Gastrocnemius medialis (tissue), 4 donors: ENCODE data around the gene HSPA8. TPM values are rescaled to one million over a fixed set of nuclear protein-coding genes. Genes with fewer than 3 reads are reported as not detected.
"Not testable (repeated sequence)": the region's sequence is repeated elsewhere in the genome, so short reads cannot be mapped to it uniquely, and the experiment has no call there.

Source experiments
- ATAC-seq, 2 donors: fragments of 150-250 bp; one replicate each; pipeline ENCODE4 v1.9.1; 2016
- DNase-seq, 2 donors: peaks; one replicate each; pipeline ENCODE4 v3.0.0-alpha.2; 2019
- H3K27ac ChIP-seq, 4 donors: fragments of 200-600 bp; sonication (generic); 1 replicate in 1 of 4; 2 replicates in 3 of 4; pipeline ENCODE4 v1.5.1; 2016 to 2018; ENCODE audit warnings: mild to moderate bottlenecking in 2 of 4, moderate library complexity in 1 of 4
- H3K27me3 ChIP-seq, 3 donors: fragments of 200-600 bp; sonication (generic) in 2 of 3; 1 replicate in 1 of 3; 2 replicates in 2 of 3; pipeline versions ENCODE4 v1.5.1 to v1.6.0; 2016 to 2019; ENCODE audit warnings: mild to moderate bottlenecking in 1 of 3, moderate library complexity in 1 of 3
- H3K36me3 ChIP-seq, 2 donors: fragments of 200-600 bp; sonication (generic) in 1 of 2; one replicate each; pipeline ENCODE4 v1.5.1; 2017 to 2018
- H3K4me1 ChIP-seq, 2 donors: fragments of 200-600 bp; sonication (generic) in 1 of 2; one replicate each; pipeline ENCODE4 v1.5.1; 2016 to 2017; ENCODE audit warnings: mild to moderate bottlenecking in 2 of 2
- H3K4me3 ChIP-seq, 4 donors: fragments of 200-600 bp; sonication (generic) in 3 of 4; 1 replicate in 1 of 4; 2 replicates in 3 of 4; pipeline ENCODE4 v1.5.1; 2016 to 2019; ENCODE audit warnings: mild to moderate bottlenecking in 2 of 4
- H3K9me3 ChIP-seq, 3 donors: fragments of 200-600 bp; sonication (generic) in 2 of 3; 1 replicate in 1 of 3; 2 replicates in 2 of 3; pipeline ENCODE4 v1.5.1; 2016 to 2019
- POLR2A ChIP-seq, 2 donors: fragments of 450-650 bp; IDR thresholded peaks; one replicate each; pipeline ENCODE4 v1.6.1; 2017; ENCODE audit warnings: antibody characterized with exemption in 2 of 2, mild to moderate bottlenecking in 2 of 2, moderate library complexity in 2 of 2
- in situ Hi-C, 4 donors: fragments of 200-750 bp; cut with MboI; loops; one replicate each; pipeline versions ENCODE4 v1.15.0 to v1.8.0; 2017; ENCODE audit warnings: low sequenced_read_pairs in 4 of 4
- intact Hi-C: fragments of 100-400 bp; cut with DNase I; formaldehyde crosslinking; loops from one replicate; pipeline ENCODE4 v1.15.1; 2023; ENCODE audit warnings: low total_unique reads
- total RNA-seq, 4 donors: library from RNA; depleted of rRNA; stranded (reverse); fragments of >200 nt; gene quantifications; one replicate each; pipeline versions ENCODE4 v1.1.0 to v1.2.3, GENCODE V29; 2016
- TF ChIP-seq, protein P1 (sequence below), 5 experiments: fragments of 450-650 bp in 3 of 5; fragments of 200-600 bp in 2 of 5; sonication (generic) in 2 of 5; IDR thresholded peaks in 4 of 5; conservative IDR thresholded peaks in 1 of 5; 1 replicate in 4 of 5; 2 replicates in 1 of 5; pipeline ENCODE4 v1.5.1; 2016 to 2019; ENCODE audit warnings: antibody characterized with exemption in 5 of 5, mild to moderate bottlenecking in 3 of 5, moderate library complexity in 3 of 5

HSPA8 gene
- total RNA-seq, 4 donors from 2014 or later = 1,017 to 1,596 (median 1,399) TPM

DNA sequence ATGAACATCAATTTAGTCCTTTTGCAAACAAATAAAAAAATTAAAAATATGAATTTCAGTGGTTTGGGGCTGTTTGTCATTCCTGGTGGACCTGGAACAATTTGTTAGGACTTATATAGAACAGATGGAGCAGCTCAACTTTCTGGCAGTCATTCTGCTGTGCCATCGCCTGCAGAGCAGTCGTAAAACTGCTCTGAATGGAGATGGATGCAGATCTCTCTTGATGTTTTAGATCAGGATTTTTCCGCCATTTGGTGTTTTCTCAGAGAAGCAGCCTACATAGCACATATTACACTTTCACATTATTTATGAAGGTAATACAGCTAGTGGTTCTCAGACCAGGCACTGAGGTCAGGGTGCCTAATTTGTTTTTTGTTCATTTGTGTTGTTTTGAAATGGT is 31.8 kb upstream of the HSPA8 start:
- H3K36me3 ChIP-seq = no peaks in the 10 kb centered on the region
- no peak for TF ChIP-seq POLR2A (IDR thresholded peaks at IDR 0.05)
- TF ChIP-seq, protein P1, sequence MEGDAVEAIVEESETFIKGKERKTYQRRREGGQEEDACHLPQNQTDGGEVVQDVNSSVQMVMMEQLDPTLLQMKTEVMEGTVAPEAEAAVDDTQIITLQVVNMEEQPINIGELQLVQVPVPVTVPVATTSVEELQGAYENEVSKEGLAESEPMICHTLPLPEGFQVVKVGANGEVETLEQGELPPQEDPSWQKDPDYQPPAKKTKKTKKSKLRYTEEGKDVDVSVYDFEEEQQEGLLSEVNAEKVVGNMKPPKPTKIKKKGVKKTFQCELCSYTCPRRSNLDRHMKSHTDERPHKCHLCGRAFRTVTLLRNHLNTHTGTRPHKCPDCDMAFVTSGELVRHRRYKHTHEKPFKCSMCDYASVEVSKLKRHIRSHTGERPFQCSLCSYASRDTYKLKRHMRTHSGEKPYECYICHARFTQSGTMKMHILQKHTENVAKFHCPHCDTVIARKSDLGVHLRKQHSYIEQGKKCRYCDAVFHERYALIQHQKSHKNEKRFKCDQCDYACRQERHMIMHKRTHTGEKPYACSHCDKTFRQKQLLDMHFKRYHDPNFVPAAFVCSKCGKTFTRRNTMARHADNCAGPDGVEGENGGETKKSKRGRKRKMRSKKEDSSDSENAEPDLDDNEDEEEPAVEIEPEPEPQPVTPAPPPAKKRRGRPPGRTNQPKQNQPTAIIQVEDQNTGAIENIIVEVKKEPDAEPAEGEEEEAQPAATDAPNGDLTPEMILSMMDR (IDR thresholded peaks at IDR 0.05 in 4 of 5, conservative IDR thresholded peaks at IDR 0.05 in 1 of 5) = no peak
- H3K4me3 ChIP-seq = no peak overlapping the region
- ATAC-seq = no peak
- intact Hi-C loops (no loop called here), in situ Hi-C loops (no loop called here)
- no peak overlapping the region for H3K27ac ChIP-seq
- no peak for DNase-seq
- no peaks in the 10 kb centered on the region for H3K4me1 ChIP-seq
- H3K9me3 ChIP-seq = no peaks in the 10 kb centered on the region
- H3K27me3 ChIP-seq = no peaks in the 10 kb centered on the region

DNA sequence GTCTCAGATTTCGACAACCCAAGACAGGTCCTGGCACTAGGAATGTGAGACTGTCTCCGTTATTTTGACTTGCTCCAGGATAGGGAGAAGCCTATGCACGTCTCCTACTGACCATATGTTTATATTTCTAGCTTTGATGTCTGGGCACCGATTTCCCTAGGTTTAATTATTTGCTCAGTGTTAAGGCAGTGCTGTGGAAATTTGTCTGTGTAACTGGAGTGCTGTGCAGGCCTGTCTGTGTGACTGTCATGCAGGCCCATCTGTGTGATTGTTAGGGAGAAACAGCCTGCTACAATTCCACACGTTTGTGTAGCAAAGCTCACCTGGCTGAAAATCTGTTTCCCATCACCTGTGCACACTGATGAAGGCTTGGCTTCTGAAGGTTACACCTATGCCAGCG is 29.6 kb upstream of the HSPA8 start:
- H3K4me3 ChIP-seq = no peak overlapping the region
- intact Hi-C loops (no loop called here), in situ Hi-C loops (no loop called here)
- H3K9me3 ChIP-seq = no peaks in the 10 kb centered on the region
- no peaks in the 10 kb centered on the region for H3K36me3 ChIP-seq
- DNase-seq = no peak
- ATAC-seq = no peak
- no peaks in the 10 kb centered on the region for H3K27me3 ChIP-seq
- no peaks in the 10 kb centered on the region for H3K4me1 ChIP-seq
- no peak overlapping the region for H3K27ac ChIP-seq
- no peak for TF ChIP-seq POLR2A (IDR thresholded peaks at IDR 0.05)
- TF ChIP-seq, protein P1 (IDR thresholded peaks at IDR 0.05 in 4 of 5, conservative IDR thresholded peaks at IDR 0.05 in 1 of 5) = no peak

- H3K36me3 ChIP-seq, ATAC-seq, in situ Hi-C loops, intact Hi-C loops, H3K4me1 ChIP-seq, H3K27me3 ChIP-seq, DNase-seq, H3K4me3 ChIP-seq, H3K9me3 ChIP-seq, H3K27ac ChIP-seq: not testable (repeated sequence)
These were observed 28.2 kb upstream of the HSPA8 start for GRCh38 chr11:123090168-123090567.

GRCh38 chr11:123088896-123089295 is 27.0 kb upstream of the HSPA8 start:
- H3K9me3 ChIP-seq, H3K4me1 ChIP-seq, H3K27me3 ChIP-seq, DNase-seq, in situ Hi-C loops, ATAC-seq, H3K27ac ChIP-seq, intact Hi-C loops, H3K4me3 ChIP-seq, H3K36me3 ChIP-seq: not testable (repeated sequence)

- H3K4me3 ChIP-seq, ATAC-seq, in situ Hi-C loops, H3K9me3 ChIP-seq, intact Hi-C loops, H3K27ac ChIP-seq, H3K4me1 ChIP-seq, DNase-seq, H3K36me3 ChIP-seq, H3K27me3 ChIP-seq: not testable (repeated sequence)
These were observed 25.7 kb upstream of the HSPA8 start for GRCh38 chr11:123087657-123088056.

GRCh38 chr11:123086305-123086704 is 24.4 kb upstream of the HSPA8 start:
- intact Hi-C loops (no loop called here), in situ Hi-C loops (no loop called here)
- ATAC-seq = no peak
- H3K4me1 ChIP-seq = peaks cover 7 to 9% of the 10 kb centered on the region in 2 donors
- TF ChIP-seq POLR2A (IDR thresholded peaks at IDR 0.05) = no peak
- TF ChIP-seq, protein P1 (IDR thresholded peaks at IDR 0.05 in 4 of 5, conservative IDR thresholded peaks at IDR 0.05 in 1 of 5) = no peak
- no peak overlapping the region for H3K4me3 ChIP-seq
- no peaks in the 10 kb centered on the region for H3K27me3 ChIP-seq
- H3K27ac ChIP-seq = no peak overlapping the region
- no peak for DNase-seq
- H3K9me3 ChIP-seq = no peaks in the 10 kb centered on the region
- H3K36me3 ChIP-seq = no peaks in the 10 kb centered on the region
